ENCODE measurements around the gene CTNND2. TPM values are rescaled to one million over a fixed set of nuclear protein-coding genes. Genes with fewer than 3 reads are reported as not detected.
"Not testable (repeated sequence)": the region's sequence is repeated elsewhere in the genome, so short reads cannot be mapped to it uniquely, and the experiment has no call there.

CTNND2 gene
- total RNA-seq, 1 donor from 2014 or later: 41.3 TPM

DNA sequence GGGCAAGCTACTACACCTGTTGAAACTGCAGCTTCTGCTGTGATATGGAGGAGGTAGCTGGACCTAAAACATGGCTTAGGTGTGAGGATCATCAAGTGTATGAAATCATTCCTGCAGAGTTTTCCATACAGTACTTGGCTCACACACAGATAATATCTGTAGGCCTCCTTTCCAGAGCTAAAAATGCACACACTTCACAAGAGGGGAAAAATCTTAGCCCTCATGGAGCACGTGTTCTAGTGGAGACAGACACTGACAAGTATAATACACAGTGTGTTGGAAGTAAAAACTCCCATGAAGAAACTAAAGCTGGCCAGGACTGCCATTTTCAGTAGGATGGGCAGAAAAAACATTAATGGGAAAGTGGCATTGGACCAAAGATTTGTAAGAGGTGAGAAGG is 216.7 kb downstream of the CTNND2 start:
- DNase-seq (ENCODE audit: low spot score): no peak
- intact Hi-C loops (cut with DNase I): no loop called here

DNA sequence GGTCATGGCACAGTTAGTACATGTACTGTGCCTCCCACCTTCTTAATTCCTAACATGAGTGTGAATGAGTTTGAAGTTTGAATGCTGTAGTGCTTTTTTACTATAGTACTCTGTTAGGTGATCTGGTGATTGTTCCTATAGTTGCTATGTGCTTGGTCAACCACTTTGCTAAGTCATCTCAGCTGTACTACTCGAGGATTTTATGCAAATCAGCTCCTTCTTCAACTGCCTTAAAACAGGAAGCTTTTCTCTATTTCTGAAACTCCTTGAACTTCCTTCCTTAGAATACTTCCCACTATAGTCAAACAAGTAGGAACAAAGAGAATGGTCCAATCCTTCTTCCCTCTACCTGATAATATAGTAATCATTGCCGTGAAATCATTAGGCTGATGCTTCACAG is 219.6 kb downstream of the CTNND2 start:
- intact Hi-C loops (cut with DNase I): no loop called here
- DNase-seq (ENCODE audit: low spot score): no peak

DNA sequence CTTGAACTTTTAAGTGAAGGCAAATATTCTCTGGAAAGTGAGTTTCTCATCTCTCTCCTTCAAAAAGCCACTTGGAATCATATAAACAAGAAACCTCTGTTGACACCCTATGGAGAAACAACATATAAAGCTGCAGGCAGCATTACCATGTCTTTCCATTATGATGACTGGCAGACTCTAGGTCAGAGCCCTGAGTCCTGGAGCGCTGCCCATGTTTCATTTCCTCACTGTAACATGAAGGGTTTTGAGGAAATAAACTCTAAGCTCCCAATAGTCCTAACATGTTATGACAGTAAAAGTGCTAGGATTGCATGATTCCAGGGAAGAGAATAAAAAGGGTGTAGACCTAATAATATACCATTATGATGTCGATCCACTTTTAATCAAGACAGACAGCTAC is 220.6 kb downstream of the CTNND2 start:
- intact Hi-C loops (cut with DNase I): no loop called here

DNA sequence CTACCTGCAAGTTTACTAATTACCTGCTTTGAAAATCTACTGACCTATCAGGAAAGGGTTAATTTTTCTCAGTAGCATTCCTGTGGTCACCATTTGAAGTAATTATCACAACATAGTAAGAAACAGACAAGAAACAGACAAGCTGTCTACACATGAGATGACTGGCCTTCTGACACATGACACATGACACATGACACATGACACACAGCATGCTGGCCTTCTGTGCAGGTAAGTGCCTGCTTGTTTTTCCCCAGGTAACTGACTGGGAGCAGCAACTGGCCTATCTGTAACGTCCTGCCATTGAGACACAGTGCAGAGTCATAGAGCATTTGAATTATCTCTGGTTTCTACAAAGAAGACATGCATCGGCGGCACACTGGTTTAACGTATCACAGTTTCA is 222.4 kb downstream of the CTNND2 start:
- no peak for DNase-seq (ENCODE audit: low spot score)
- intact Hi-C loops (cut with DNase I): no loop called here

More for the DNA sequence above, 220.6 kb downstream of the CTNND2 start:
- DNase-seq (ENCODE audit: low spot score): no peak

DNA sequence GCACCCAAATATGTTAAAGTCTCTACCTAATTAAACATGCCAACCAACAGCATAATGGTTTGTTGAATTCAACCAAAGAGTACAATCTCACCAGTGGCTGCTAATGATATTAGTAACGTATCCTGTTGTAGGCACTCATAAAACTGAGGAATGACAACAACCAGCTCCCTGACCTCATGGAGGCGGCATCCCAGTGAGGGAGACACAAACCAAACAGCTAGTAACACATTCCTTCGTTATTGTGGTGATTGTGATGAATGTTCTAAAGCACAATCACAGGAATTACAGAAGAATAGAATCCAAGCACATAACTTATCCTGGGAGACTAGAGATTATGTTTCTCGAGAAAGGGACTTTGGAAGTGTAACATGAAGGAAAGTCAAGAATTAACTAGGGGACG is 224.6 kb downstream of the CTNND2 start:
- DNase-seq (ENCODE audit: low spot score): no peak
- intact Hi-C loops (cut with DNase I): no loop called here

DNA sequence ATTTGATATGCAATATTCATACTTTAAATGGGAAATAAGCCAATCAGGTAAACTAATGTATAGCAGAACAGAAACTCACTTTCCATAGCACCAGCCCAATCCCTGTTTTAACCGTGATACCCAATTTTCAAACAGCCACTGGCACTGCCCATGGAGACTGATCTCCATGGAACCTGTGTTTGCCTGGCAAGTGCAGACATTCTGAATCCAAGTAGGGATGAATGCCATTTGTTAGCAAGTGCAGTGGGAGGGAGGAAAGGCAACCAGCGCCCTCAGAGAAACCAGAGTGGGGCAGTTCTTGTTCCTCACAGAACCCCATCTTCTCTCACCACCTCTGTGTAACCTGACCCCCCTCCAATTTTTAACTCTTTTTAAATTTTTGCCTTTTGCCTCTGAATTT is 229.1 kb downstream of the CTNND2 start:
- DNase-seq (ENCODE audit: low spot score): no peak
- intact Hi-C loops (cut with DNase I): no loop called here

DNA sequence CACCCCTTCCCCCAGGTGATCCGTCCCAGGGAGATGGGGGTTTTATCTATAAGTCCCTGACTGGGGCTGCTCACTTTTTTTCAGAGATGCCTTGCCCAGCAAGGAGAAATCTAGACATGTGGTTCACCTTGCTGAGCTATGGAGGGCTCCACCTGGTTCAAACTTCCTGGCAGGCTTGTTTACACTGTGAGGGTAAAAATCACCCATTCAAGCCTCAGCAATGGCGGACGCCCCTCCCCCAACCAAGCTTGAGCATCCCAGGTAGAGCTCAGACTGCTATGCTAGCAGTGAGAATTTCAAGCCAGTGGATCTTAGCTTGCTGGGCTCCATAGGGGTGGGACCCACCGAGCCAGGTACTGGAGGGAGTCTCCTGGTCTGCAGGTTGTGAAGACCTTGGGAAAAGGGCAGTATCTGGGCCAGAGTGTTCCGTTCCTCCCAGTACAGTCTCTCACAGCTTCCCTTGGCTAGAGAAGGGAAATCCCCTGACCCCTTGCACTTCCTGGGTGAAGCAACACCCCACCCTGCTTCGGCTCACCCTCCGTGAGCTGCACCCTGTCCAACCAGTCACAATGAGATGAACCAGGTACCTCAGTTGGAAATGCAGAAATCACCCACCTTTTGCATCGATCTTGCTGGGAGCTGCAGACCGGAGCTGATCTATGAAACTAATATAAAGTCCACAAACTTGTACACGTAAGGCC is 231.7 kb downstream of the CTNND2 start:
- intact Hi-C loops (cut with DNase I): no loop called here
- no peak for DNase-seq (ENCODE audit: low spot score)

DNA sequence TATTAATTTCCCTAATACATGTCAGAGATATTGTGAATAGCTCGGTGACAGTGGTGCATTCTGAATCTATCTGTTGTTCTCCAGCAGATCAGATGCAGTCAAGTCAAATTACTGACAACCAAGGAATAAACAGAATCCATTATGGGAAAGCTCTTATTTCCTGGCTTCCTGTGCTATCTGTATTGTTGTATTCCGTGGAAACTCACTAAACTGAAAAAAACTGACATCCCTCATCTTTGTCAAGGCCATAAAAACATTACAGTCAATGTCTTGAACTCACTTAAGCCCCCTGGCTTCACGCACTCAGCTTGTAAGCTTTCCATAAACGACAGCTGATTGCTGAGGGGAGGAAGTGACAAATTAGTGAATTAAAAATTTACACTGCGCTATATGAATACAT is 245.9 kb downstream of the CTNND2 start:
- no peak for DNase-seq (ENCODE audit: low spot score)
- intact Hi-C loops (cut with DNase I): no loop called here

DNA sequence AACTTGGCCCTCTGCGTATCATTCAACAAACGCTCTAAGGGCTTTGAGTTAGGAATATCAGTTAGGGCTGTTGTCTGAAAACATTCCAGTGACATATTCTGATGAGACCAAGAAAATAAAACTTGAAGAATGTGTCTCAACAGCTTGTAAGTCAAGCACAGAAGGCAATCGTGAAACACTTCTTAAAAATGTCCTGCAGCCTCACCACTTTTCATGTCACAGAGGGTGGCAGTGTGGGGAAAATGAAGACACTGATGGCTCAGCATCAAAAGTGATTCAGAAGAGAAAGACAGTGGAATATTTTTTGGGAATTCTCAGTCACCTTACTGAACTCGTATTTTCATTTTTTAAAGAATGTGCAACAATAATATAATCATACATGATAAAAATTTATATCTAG is 247.3 kb downstream of the CTNND2 start:
- no peak for DNase-seq (ENCODE audit: low spot score)
- intact Hi-C loops (cut with DNase I): no loop called here

DNA sequence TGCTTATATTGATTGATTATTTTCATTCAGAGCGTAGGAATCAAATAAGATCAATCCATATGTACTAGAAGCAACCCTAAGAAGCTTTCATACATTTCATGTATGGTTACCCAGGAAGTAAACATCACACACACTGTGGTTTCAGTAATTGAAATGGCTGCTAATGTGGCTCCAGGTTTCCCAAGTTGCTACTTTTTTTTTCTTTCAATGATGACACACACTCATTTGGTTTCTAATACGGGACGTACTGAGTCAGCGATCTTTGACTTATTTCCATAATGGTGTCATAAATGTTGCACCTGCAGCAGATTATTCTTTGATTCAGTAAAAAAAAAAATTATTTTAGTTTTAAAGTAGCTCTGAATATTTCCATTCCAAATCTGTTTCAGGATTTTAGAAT is 248.6 kb downstream of the CTNND2 start:
- DNase-seq (ENCODE audit: low spot score): no peak
- intact Hi-C loops (cut with DNase I): no loop called here

DNA sequence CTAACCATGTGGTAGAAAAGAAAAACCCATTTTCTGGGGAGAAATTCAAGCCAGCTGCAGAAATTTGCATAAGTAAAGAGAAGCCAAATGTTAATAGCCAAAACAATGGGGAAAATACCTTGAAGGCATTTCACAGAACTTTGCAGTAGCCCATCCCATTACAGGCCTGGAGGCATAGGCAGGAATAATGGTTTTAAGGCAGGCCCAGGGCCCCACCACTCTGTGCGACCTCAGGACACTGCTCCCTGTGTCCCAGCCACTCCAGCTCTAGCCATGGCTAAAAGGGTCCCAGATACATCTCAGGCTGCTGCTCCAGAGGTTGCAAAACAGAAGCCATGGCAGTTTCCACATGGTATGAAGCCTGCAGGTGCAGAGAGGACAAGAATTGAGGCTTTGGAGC is 253.3 kb downstream of the CTNND2 start:
- intact Hi-C loops (cut with DNase I): no loop called here
- no peak for DNase-seq (ENCODE audit: low spot score)

DNA sequence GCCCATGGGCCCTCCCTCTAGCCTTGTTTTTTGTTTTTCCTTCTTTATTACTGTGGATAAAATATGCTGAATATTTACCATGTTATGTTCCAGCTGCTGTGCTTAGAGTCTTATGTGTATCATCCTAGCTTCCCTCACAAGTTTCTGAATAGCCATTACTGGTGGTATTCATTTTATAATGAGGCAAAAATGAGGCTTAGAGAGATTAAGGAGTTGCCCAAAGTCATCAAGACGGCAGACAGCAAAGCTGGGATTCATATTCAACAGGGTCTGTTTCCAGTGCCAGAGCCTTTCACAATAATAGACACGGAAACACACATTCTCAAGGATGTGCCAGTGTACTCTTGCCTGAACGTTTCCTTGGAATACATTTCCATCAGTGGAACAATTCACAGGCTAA is 258.1 kb downstream of the CTNND2 start:
- no peak for DNase-seq (ENCODE audit: low spot score)
- intact Hi-C loops (cut with DNase I): no loop called here

DNA sequence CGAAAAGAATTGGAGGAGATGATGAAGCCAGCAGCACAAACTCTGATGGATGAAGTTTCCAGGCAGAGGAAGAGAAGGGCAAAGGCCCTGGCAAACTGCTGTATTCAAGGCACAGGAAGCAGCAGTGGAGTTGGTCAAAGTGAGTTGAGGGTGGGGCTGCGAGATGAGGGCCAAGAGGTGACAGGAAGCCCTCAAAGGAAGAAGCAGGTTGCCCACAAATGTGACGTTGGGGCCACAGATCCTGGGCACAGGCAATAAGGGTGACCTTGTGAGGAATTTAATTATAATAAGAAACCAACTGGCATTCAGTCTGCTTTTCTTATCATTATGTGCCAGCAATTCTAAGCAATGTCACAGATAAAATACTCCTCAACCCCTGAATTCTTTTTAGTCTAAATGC is 261.8 kb downstream of the CTNND2 start:
- no peak for DNase-seq (ENCODE audit: low spot score)
- intact Hi-C loops (cut with DNase I): no loop called here

DNA sequence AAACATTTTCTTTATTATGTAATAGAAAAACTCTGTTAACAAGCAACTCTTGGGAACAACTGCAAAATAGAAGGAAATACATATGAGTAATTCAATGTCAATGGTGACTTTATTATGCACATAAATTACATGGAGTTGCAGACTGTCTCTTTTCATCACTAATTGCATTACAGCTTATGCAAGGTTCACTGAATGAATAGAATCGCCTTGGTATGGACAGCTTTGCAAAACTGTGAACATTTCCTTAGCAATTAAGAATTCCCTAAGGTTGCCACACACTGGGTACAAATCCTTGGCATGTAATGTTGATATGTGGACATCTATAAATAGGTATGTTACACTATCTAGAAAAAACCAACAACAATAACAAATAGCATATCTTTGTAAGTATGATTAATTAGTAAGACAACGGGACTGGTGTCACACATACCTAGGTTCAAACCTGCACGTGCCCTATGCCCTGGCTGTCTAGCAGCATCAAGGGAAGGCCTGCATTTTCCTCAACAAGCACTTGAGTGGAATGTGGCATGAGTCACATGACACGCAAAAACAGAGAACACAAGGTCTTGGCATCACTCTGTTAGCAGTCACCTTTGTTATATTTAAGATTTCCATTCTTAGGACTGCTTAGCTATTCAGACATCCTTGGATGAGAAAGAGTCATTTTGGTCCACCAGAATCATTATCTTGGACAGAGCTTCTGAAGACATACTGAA is 263.9 kb downstream of the CTNND2 start:
- no peak for DNase-seq (ENCODE audit: low spot score)
- intact Hi-C loops (cut with DNase I): no loop called here

DNA sequence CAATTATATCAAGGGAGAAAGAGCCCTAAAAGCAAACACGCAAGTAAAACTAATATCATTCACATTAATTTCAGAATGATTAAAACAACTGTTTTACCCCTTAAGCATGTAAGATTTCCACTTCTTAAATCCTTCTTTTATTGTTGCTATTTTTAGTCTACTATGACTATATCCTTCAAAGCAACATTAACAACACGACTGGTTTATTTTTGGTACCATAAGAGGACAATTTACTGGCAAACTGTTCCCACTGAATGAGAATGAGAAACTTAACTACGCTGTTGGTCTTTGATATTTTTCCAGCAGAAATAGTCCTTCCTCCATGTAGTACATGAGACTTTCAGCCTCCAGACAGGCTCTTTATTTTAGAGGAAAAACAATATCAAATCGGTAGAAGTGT is 281.5 kb downstream of the CTNND2 start:
- DNase-seq (ENCODE audit: low spot score): no peak
- intact Hi-C loops (cut with DNase I): no loop called here

DNA sequence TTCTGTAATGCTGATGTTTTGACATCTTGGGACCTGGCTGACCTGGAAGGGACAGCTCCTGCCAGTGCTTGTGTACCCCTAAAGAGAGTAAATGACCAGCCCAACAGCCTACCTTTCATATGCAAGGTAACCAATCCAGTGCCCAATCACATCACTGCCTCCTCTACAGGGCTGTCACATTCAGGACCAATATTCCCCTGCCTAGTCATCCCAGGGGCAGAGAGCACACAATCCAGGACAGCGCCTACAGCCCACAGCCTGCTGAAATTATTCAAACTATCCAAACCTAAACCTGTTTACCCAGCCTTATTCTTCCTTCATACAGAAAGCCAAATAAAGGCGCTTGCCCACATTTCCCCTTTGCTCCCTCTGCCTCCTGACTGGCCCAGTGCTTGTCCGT is 284.1 kb downstream of the CTNND2 start:
- intact Hi-C loops (cut with DNase I): no loop called here
- DNase-seq (ENCODE audit: low spot score): no peak

DNA sequence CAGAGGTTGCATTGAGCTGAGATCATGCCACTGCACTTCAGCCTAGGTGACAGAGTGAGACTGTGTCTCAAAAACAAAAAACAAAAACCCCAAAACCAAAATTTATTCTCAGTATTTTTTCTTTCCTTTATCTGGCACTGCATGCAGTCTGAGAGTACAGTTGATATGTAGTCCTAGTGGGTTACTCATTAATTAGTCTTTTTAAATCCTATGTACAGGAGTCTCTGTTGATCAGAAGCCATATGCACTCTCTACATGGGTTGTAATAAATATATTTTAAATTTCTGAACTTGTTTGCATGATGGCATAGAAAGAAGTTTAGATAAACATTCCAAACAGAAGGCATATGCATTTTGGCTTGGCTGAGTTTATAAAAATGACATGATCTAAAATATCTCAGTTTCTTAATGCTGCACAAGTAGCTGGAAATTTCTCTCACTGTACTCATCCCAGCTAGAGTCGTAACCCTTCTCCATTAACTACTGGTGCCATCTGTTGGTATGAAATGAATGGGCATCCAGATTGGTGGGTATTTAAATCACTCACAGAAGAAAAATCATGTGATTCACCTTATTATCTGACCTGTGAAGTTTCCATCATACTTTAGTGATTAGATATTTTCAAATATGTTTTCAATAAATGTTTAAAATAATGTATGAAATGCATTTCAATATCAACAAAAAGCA is 284.8 kb downstream of the CTNND2 start:
- intact Hi-C loops (cut with DNase I): loop anchor here (5.0 kb wide), 1 partner anchor 352 kb away; no protein-coding TSS in a partner anchor
- no peak for DNase-seq (ENCODE audit: low spot score)

DNA sequence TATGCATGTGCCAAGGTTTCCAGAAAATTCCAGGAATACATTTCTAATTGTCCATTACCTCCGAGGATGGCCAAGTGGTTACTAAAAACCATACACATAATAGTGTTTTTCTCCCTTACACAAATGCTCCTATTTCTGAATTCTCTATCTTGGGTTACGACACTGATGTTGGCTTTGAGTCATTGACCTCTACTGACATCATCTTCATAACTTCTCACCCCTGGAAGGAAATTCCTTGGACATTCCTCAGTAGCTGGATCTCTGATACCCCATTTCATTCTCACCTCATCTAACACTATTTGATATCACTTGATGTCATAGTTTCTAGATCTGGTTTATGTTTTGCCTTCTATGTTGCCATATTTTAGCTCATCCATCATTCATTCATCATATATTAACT is 287.2 kb downstream of the CTNND2 start:
- no peak for DNase-seq (ENCODE audit: low spot score)
- intact Hi-C loops (cut with DNase I): loop anchor here (5.0 kb wide), 1 partner anchor 350 kb away; no protein-coding TSS in a partner anchor

DNA sequence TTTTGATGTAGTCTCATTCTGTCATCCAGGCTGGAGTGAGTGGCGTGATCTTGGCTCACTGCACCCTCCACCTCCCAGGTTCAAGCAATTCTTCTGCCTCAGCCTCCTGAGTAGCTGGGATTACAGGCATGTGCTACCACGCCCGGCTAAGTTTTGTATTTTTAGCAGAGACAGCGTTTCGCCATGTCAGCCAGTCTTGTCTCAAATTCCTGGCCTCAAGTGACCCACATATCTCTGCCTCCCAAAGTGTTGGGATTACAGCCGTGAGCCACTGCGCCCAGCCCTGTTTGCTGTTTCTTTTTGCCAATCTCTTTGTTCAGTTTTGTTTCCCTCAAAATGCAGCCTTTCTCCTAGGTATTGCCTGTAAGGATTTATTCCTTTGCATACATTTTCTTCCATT is 287.6 kb downstream of the CTNND2 start:
- DNase-seq (ENCODE audit: low spot score): not testable (repeated sequence)
- intact Hi-C loops (cut with DNase I): loop anchor here (5.0 kb wide), 1 partner anchor 349 kb away; no protein-coding TSS in a partner anchor

DNA sequence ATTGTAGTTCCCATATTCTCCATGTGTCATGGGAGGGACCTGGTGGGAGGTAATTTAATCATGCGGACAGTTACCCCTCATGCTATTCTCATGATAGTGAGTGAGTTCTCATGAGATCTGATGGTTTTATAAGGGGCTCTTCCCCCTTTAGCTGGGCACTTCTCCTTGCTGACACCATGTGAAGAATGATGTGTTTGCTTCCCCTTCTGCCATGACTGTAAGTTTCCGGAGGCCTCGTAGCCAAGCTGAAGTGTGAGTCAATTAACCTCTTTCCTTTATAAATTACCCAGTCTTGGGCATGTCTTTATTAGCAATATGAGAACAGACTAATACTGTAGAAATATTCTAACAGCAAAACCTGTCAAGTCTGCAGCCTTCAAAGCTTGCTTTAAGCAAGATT is 293.2 kb downstream of the CTNND2 start:
- DNase-seq (ENCODE audit: low spot score): no peak
- intact Hi-C loops (cut with DNase I): no loop called here

Measured in cardiac septum (tissue), 1 donor.